Astrocyte (in vitro differentiated cells and primary cell): ENCODE results near the gene MKS1.

Experiments
- CTCF ChIP-seq: IDR thresholded peaks from 2 replicates; pipeline ENCODE4 v1.5.1; 2011; ENCODE audit warnings: low read depth, mild to moderate bottlenecking, inconsistent platforms, low read length, moderate library complexity; ENCODE audit not compliant: insufficient read depth
- EZH2 ChIP-seq: IDR thresholded peaks from 2 replicates; pipeline ENCODE4 v1.6.1; 2012; ENCODE audit warnings: mild to moderate bottlenecking, low read length, inconsistent platforms; ENCODE audit not compliant: insufficient read depth

- TF ChIP-seq CTCF (peak; percentile 39), EZH2 (no peak)
Observed at GRCh38 chr17:58200024-58200633, 18.9 kb downstream of the MKS1 start.
